GM19328 (cell line): ENCODE measurements around the gene ID3.
"Not testable (repeated sequence)": the region's sequence is repeated elsewhere in the genome, so short reads cannot be mapped to it uniquely, and the experiment has no call there.

Source experiments
- ATAC-seq: cut with Tn5 transposase; IDR thresholded peaks from one replicate; pipeline ENCODE4 v1.9.1; 2021; ENCODE audit warnings: mild to moderate bottlenecking, moderate library complexity; ENCODE audit not compliant: unreplicated experiment

Gene ID3

GRCh38 chr1:23553231-23554126, 5.8 kb downstream of the ID3 start:
- no peak for ATAC-seq

GRCh38 chr1:23551849-23552248, 7.5 kb downstream of the ID3 start:
- ATAC-seq, result no peak

DNA sequence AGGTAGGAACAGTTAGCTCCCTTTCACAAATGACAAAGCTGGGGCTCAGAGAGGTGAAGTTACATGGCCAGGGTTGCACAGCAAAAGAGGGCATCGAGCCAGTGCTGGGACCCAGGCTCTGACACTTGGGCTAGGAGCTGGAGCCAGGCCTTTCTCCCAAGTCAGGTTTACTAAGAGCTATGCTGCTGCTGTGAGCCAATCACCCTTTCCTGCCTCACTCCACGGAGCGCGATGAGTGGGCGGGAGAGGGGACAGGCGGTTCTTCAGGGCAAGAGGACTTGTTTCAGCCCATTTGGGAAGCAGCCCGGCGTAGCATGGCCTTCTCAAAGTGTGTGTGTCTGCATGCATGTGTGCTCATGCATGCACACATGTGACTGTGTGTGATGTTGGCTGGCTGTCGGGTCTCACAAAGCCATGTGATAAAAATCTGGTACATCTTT, 10.6 kb downstream of the ID3 start:
- no peak for ATAC-seq

DNA sequence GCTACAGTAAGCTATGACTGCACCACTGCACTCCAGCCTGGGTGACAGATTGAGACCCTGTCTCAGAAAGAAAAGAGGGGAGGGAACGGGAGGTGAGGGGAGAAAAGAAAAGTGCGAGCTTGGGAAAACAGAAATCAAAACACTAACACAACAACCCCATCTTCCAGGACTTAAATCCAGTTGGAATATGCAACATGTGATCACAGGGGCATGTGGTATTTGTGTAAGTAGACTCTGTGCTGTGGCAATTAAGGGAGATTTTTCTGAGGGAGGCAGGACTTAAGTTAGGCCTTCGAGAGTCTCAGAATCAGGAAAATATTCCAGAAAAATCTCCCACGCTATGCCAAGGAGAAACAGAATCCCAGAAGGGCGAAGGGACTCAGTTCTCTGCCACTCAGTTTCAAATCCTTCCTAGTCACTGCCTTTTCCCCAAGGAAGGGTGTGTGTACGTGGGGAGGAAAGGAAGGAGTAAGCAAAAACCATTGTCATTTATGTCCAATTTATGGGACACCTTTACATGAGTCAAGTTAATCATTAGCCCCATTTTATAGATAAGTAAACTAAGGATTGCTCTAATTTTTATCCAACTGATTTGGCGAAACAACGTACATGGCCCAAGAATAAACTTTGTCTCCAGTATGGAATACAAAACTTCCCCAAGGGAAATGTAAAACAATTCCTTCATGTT, 12.3 kb downstream of the ID3 start:
- no peak for ATAC-seq

- no peak for ATAC-seq
Measured at GRCh38 chr1:23545851-23546250, 13.4 kb downstream of the ID3 start.

GRCh38 chr1:23544444-23545389, 14.6 kb downstream of the ID3 start:
- ATAC-seq, result no peak

GRCh38 chr1:23543707-23544443, 15.4 kb downstream of the ID3 start:
- no peak for ATAC-seq

GRCh38 chr1:23542940-23543339, 16.4 kb downstream of the ID3 start:
- not testable (repeated sequence) for ATAC-seq

GRCh38 chr1:23539698-23540266, 19.5 kb downstream of the ID3 start:
- peak; percentile 81 for ATAC-seq

- ATAC-seq, result no peak
Measured at GRCh38 chr1:23537296-23537973, 21.9 kb downstream of the ID3 start.

DNA sequence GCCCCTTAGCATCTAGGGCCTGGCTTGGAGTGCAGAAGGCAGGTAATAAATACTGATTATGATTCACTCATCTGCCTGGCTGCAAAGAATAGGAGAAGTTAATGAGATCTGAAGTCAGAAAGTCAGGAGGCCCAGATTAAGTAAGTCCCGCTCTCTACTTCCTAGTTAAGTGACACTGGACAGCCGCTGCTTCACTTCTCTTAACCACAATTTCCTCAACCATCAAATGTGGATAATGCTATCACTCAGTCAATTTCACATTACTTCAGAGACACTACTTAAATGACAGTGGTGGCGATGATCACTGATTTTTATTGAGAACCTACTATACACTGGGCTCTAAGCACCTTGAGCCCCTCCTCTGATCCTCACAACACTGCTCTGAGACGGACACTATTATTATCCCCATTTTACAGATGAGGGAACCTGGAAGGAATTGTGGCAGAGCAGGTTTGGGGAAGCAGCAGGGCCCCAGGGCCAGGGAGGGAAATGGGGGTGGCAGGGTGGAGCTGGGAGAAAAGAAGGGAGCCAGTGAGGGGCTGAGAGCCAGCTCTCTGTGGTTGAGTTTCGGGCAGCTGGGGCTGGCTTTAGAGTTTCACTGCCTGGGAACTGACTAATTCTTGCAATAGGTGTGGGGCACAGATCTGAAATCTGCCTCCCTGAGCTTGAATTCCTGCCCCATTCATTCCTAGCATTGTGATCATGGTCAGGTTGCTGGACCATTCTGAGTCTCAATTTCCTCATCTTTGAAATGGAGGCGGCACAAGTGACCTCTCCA, 25.9 kb downstream of the ID3 start:
- ATAC-seq, result no peak

- ATAC-seq, result no peak
Measured at GRCh38 chr1:23531562-23532094, 27.7 kb downstream of the ID3 start.

DNA sequence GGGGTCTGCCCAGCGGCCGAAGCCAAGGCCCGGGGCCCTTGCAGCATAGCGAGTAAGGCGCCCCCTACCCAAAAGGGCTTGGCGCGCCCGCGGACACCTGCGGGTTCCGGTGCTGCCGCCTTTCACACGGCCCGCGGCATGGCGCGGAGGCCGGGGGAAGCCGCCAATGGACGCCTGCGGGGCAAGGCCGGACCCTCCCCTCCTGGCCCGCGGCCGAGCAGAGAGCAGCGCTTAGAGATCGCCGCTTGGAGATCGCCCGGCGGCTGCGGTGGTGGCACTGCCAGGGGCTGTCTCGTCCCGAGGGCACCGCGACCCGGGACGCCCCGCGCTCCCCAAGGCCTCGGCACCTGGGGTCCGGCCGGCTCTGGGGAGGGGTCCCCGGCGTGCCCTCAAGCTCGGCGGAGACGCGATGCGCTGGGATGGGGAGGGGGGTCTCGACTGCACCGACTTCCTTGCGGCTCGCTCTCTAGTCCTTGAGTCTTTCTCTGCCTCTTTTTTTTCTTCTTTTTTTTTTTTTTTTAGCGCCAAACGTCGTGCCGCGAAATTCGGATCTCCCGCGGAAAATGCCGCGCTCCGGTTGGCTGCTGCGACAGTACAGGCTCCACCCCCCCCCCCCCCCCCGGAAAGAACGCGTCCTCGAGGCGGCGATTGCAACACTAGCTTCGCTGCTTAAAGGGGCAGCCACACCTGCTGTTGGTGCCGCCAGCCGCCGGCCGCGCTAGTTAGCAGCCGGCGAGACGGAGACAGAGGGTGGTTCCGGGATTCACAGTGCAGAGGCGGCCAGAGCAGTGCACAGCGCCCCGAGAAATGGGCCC, 28.3 kb downstream of the ID3 start, which contains the start of gene E2F2:
Gene E2F2, minus strand, starts transcription at position 487 of the 815 bp plus-strand sequence. Its CDS starts 440 bp downstream, at position 47.
- ATAC-seq, result peak; percentile 44

- ATAC-seq, result no peak
Measured at GRCh38 chr1:23530087-23530746, 29.1 kb downstream of the ID3 start.

DNA sequence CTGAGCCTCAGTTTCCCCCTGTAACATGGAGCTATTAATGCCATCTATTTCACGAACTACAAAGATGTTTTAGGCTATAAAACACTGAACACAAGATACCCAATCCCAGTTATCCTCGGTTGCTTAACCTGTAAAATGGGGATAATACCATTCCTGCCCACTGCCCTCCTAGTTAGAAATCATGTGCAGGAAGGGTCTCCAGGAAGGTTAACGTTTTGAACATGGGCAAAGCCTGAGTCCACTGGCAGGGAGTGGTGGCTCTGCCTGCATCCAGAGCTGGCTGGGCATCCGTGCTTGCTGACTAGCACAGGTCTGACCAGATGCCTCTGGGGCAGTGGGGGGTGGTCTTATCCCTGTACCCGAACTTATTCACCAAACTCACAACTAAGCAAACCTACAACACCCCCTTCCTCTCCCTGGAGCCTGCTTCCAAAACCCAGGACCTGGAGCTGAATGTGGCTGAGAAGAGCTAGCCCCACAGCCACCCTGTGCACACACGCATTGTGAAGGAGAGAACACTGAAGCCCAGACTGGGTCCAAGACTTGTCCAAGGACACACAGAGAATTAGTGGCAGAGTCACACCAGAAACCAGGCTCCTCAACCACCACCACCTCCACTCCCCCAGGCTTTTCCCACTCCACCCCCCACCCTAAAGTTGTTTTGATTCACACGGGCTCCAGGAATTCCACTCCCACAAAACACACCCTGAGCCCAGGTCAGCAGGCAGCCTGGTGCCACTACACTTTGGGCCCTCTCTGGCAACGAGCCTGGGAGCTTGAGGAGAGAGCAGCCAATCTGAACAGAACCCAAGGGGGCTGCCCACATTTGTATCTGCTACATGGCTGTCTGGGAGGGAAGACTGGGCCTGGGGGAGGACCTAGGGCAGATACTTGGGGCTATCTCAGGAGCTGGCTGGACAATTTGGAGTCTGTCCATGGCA, 29.9 kb downstream of the ID3 start:
- no peak for ATAC-seq
